Smooth muscle cell of the brain vasculature (primary cell): ENCODE data around the gene KIF1C.
"Not testable (repeated sequence)": the region's sequence is repeated elsewhere in the genome, so short reads cannot be mapped to it uniquely, and the experiment has no call there.

Experiments used
- DNase-seq: peaks from one replicate; pipeline ENCODE4 v3.0.0-alpha.2; 2012; ENCODE audit warnings: low read depth, low spot score

KIF1C gene

DNA sequence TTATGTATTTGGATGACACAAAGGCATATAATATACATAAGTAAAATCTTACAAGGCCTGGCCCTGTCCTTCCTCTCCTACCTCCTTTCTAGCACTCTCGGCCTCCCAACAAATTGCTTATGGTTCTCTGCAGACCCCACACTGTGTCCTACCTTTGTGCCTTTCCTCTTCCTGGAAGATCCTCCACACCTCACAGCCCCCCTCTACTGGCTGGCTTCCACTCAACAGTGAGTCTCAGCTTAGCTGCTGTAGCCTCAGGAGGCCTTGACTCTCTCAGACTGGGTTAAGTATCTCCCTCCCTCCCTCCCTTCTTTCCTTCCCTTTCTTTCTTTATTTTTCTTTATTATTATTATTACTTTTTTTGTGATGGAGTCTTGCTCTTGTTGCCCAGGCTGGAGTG lies 45.8 kb downstream of the KIF1C start:
- no peak for DNase-seq

DNA sequence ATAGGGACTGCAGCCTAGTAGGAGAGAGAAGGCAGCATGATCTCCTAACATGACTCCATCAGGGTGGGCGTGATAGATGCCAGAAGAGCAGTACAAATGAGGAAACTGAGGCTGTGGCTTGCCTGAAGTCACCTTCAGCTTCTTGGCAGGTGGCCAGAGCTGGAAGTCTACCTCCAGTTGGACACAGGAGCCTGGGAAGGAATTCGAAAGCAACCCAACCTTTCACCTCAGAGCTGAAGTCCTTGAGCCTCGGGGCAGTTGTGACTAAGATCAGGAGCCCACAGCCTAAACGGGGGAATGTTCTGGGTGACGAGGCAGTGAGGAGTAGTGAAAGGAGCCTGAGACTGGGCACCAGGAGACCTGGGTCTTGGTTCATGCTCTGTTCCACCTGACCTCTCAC lies 46.9 kb downstream of the KIF1C start:
- no peak for DNase-seq

DNA sequence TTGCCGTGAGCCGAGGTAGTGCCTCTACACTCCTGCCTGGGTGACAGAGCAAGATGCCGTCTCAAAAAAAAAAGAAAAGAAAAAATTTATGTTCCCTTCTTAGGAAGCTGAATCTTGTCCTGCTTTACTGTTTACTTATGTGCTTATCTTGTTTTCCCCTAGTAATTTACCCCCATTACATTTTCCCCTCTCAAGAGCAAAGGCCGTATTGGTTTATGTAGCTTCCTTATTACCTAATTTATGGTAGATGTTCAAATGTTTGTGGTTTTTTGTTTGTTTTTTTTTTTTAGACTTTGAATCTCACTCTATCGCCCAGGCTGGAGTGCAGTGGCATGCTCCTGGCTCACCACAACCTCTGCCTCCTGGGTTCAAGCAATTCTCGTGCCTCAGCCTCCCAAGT lies 47.7 kb downstream of the KIF1C start:
- DNase-seq: no peak

- no peak for DNase-seq
These were observed 49.7 kb downstream of the KIF1C start for GRCh38 chr17:5047446-5047845.

GRCh38 chr17:5049314-5049841 lies 51.6 kb downstream of the KIF1C start:
- no peak for DNase-seq

- DNase-seq: no peak
These were observed 52.5 kb downstream of the KIF1C start for GRCh38 chr17:5050278-5050677.

GRCh38 chr17:5055543-5055942 lies 57.8 kb downstream of the KIF1C start:
- no peak for DNase-seq

DNA sequence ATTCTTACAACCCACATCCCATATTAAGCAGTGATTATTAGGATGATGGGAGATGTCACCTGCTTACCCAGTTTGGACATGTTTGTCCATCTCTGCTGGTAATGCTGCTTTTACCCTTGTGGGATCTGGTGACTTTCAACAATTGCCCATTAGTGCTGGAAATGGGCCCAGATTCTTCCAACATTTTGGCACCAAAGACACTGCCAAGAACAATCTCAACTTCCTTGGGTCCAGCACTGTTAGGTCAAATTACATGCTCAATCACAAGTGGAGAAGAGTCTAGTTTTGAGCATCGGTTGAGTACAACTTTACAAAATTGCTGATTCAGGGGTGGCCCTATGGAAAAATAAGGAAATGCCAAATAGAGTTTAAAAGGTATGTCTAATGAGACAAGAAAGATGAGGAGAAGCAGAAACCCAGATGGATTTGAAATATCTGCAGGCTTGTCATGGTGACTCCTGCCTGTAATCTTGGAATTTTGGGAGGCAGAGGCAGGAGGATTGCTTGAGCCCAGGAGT lies 67.5 kb downstream of the KIF1C start:
- DNase-seq: no peak

GRCh38 chr17:5068236-5068635 lies 70.5 kb downstream of the KIF1C start:
- DNase-seq: no peak

DNA sequence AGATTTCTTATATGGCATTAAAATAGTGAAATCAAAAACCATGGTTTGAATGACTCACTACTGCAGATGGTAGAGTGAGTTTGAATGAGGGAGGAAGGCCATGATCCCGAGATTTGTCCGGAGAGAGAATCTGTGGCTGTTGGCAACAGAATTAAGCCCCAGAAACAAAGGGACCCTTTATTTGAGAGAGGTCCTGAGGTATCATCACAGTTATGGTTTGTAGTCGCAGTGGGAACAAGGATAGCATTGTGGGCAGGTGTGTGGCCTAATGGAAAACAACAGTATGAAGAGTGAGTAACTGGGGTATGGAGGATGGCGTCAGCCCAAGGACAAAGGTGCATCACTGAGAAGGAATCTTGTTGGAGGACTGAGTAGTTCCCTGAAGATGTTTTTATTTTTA lies 72.0 kb downstream of the KIF1C start:
- no peak for DNase-seq

DNA sequence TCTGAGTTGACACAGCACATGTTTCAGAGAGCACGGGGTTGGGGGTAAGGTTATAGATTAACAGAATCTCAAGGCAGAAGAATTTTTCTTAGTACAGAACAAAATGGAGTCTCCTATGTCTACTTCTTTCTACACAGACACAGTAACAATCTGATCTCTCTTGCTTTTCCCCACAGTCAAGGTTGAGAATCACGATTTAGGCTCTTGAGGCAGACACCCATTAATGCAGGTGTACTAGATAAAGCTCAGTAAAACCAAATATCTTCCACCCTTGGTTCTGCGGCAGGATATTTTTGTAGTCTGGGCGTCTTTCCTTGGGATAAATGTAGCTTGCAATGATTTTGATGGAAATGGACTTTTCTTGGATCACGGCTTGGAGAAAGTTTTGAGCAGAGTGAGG lies 77.7 kb downstream of the KIF1C start:
- DNase-seq: not testable (repeated sequence)

GRCh38 chr17:5077275-5077674 lies 79.5 kb downstream of the KIF1C start:
- not testable (repeated sequence) for DNase-seq

GRCh38 chr17:5077781-5078105 lies 80.0 kb downstream of the KIF1C start:
- DNase-seq: no peak
